NCI-H2081 (cell line): ENCODE results near the gene CHDH.
A peak's percentile ranks its signal among the peaks of the same experiment; 100 is the strongest.

Source experiments
- DNase-seq, 2 experiments: peaks; one replicate each; lab custom pipeline; 2025; lab: John Stamatoyannopoulos, UW

CHDH gene

GRCh38 chr3:53823026-53823955, 22.9 kb downstream of the CHDH start:
- DNase-seq, result no peak

DNA sequence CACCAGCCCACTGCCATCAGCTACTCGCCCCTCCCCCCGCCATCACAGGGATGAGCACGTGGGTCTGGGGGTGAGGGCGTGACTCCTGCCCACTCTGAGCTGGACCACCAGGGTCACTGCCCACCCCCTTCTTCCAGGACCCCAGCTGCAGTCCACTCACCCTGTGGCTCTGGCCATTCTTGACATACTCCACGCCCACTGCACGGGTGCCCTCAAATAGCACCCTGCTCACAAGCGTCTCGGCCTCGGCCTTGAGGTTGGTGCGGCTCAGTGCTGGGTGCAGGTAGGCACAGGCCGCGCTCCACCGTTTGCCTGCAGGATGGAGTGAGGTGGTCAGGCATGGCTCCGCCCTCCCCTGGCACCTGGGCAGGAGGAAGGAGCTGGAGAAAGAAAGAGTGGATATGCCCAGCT, 23.9 kb downstream of the CHDH start:
- no peak for DNase-seq

DNA sequence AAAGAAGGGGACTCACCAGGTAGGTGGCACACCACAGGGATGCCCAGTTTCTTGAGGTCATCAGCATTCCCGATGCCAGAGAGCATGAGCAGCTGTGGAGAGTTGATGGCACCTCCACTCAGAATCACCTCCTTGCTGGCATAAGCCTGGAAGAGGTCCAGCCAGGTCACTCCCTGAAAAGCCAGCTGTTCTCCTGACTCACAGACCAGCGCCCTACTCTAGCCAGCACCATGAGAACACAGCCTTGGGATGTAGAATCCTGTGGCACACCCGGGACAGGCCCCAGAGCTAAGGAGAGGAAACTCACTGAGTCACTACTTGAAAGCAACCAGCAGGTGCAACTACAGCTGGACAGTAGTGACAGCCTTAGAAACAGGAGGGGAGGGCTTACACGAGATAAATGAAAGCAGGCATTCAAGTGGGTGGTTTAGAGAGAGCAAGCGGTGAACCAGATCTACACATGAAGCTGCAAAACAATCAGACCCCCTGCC, 24.5 kb downstream of the CHDH start:
- DNase-seq, result no peak

DNA sequence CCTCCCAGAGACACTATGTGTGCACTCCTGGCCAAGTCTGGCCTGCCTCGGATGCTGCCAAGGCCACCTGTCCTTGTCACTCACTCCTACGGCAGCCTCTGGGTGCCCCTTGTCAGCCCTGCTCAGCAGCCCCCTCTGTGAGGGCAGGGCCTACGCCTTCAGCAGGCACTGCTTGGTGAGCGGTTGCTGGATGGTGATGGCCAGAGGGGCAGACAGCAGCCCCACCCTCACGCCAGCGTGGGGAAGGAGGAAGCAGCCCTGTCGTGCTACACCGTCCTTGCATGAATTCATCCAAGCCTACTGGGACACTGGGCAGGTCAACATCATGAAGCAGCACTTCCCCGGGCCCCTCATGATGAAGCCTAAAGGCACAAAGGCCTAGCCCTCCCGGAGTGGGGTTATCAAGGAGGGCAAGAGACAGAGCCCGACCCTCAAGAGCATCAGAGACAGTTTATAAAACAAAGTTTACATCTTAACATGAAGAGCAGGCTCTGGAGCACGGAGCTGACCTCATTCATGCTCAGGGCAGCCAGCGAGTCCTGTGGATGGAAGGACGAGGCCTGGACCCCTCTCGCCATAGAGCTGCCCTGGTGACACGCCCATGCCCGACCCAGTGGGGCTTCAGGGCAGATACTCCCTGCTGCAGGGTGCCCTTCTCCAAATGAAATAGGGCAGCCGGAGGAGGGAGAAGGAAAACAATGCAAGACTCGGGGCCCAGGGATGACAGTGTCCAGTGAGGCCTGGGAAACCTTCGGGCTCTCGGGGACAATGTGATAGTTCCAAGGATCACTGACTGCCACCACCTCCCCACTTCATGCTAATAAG, 25.3 kb downstream of the CHDH start:
- DNase-seq, result no peak

DNA sequence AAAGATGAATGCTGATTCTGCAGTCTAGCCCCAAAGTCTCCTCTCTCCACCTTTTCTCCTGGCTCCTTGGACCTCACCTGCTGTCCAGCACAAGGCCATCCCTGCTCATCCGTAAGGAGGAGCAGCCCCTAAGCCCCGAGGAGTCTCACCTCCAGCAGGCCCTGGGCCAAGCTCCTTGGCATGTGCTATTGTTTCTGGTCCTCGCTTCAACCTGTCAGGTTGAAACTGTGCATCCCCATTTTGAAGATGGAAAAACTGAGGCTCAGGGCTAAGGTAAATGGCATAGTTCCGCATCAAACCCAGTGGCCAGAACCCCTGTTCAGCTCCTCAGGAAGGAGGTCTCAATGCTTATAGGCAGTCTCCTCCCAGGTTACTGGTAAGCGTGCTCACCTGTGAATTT, 26.1 kb downstream of the CHDH start:
- no peak for DNase-seq

DNA sequence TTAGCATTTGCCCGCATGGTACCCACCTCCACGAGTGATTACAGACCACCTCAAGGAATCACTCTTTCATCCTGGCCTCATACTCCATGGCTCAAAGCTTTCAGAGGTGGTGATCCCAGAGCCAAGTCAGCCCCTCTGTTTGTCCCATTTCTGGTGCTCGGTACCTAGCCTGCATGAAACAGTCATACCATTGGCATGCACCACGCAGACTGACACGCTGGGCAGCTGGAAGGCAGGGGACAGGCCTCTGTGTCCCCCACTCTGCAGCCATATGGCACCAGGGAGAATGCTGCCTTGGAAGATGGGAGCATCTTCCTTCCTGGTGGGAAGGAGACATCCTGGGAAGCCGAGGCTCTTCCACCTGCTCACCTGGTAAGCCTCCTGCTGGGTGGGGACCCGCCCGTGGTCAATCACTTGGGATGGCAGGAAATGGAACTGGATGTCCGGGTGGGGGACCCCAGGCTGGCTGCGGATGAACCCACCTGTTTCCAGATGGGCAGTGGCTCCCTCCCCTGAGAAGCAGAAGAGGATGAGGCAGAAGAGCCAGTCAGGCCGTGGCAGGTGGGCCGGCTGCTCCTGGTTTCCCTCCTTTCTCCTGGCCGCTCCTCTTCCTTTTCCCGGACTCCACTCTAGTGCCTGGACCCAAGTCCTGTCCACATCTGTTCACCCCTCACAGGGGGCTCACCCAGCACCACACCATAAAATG, 26.9 kb downstream of the CHDH start:
- DNase-seq, result no peak

GRCh38 chr3:53818221-53819162, 27.7 kb downstream of the CHDH start:
- DNase-seq, result no peak

DNA sequence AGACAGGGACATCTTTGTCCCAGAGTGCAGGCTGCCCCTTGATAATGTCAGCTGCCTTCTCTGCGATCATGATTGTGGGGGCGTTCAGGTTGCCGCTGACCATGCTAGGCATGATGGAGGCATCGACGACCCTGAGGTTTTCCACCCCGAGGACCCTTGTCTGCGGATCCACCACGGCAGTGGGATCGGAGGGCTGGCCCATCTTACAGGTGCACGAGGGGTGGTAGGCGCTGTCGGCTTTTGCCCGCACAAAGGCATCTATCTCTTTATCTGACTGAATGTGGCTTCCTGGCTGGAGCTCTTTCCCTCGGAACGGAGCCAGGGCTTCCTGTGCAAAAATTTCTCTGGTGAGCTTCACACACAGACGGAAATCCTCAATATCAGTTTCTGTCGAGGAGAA, 28.4 kb downstream of the CHDH start:
- no peak for DNase-seq

DNA sequence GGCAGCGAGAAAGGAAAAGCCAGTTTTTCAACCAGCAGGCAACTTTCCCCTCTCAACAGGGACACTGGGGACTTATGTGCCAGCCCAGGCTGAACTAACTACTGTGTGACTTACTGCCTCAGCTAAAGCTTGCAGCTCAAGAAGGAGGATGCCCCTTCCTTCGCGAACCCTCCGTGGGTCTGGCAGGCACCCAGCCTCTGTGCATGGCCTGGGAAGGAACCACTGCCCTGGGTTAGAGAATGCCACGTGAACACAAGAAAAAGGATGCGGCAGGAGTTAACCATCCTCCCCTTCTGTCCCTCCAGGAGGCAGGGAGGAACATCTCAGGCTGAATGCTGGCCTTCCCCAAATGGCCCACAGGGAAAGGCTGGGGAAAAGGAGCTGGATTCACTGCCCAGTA, 29.0 kb downstream of the CHDH start:
- DNase-seq, result no peak

- no peak for DNase-seq
These were observed 29.8 kb downstream of the CHDH start for GRCh38 chr3:53816425-53816824.

GRCh38 chr3:53815651-53816050, 30.6 kb downstream of the CHDH start:
- DNase-seq, result no peak

- DNase-seq, result no peak
These were observed 31.2 kb downstream of the CHDH start for GRCh38 chr3:53815067-53815466.

GRCh38 chr3:53813876-53814275, 32.3 kb downstream of the CHDH start:
- DNase-seq, result no peak

DNA sequence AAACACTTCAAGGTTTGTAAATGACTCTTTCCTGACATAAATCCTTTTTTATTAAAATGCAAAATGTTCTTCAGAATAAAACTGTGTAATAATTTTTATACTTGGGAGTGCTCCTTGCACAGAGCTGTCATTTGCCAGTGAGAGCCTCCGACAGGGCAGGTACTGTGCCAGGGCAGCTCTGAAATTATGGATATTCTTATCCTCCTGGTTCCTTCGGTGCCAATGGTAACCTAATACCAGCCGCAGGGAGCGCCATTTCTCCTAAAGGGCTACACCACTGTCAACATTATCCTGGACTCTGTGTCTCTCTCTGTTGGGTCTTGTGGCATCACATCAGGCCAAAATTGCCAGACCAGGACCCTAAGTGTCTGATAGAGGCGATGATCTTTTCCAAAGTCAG, 33.0 kb downstream of the CHDH start:
- peak in 1 of 2 experiments; percentile 22 for DNase-seq

DNA sequence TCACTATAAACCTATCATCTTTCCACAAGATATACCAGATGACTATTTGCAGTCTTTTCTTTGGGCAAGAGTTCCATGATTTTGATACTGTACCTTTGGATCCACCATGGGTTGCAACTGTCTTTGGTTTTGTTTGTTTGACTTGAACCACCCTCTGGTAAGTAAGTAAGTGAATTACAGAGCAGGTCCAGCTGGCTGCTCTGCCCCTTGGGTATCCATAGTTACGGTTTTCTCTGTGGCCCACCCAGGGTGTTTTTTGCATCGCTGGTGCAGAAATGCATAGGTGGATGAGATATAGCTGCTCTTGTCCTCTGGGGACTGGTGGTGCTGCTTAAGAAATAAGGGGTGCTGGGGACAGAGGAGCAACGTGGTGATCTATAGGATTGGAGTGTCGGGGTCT, 33.8 kb downstream of the CHDH start:
- DNase-seq, result no peak

DNA sequence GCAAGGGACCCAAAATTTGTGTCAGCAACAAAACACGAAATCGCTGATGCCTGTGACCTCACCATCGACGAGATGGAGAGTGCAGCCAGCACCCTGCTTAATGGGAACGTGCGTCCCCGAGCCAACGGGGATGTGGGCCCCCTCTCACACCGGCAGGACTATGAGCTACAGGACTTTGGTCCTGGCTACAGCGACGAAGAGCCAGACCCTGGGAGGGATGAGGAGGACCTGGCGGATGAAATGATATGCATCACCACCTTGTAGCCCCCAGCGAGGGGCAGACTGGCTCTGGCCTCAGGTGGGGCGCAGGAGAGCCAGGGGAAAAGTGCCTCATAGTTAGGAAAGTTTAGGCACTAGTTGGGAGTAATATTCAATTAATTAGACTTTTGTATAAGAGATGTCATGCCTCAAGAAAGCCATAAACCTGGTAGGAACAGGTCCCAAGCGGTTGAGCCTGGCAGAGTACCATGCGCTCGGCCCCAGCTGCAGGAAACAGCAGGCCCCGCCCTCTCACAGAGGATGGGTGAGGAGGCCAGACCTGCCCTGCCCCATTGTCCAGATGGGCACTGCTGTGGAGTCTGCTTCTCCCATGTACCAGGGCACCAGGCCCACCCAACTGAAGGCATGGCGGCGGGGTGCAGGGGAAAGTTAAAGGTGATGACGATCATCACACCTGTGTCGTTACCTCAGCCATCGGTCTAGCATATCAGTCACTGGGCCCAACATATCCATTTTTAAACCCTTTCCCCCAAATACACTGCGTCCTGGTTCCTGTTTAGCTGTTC, 34.9 kb downstream of the CHDH start:
- DNase-seq, result no peak

GRCh38 chr3:53809764-53810400, 36.3 kb downstream of the CHDH start:
- DNase-seq, result no peak

DNA sequence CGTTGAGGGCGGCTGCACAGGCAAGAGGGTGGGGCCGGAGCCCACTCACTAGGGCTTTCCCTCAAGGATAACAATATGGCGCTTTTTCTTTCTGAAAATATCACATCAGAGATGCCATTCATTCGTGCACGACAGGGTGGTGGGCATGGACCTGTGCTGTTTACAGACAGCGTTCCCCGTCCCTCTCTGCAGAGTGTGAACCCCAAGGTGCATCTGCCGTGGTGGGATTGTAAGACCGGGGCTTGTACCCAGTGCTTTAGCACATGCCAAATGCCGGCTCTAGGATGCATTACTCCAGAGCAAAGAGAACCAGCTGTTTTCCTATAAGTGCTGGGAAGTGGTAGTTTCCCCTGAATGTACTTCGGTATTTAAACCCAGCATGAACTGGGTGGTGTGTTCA, 37.0 kb downstream of the CHDH start:
- DNase-seq, result no peak

- DNase-seq, result no peak
These were observed 37.7 kb downstream of the CHDH start for GRCh38 chr3:53808496-53808895.
